Hypothalamus (tissue), 51 donors: ENCODE measurements around the gene PPP1R3E.

Experiments used
- DNase-seq, 51 donors: peaks; one replicate each; lab custom pipeline; 2025; lab: John Stamatoyannopoulos, UW

Gene PPP1R3E

DNA sequence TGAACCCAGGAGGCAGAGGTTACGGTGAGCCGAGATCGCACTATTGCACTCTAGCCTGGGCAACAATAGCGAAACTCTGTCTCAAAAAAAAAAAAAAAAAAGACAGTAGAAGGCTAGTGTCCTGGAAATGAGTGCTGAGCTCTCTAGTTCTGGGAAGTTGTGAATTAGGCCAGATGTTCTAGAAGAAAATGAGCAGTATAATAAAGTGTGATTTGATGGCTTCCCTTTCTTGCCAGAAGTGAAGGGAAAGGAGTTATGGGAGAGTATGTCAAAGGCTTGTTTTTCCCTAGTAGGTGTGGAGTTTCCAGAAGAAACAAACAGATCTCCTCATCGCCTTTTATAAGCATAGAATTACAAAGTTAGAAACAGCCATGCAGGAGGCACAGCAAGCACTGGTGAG is 44.4 kb downstream of the PPP1R3E start:
- DNase-seq = no peak

DNA sequence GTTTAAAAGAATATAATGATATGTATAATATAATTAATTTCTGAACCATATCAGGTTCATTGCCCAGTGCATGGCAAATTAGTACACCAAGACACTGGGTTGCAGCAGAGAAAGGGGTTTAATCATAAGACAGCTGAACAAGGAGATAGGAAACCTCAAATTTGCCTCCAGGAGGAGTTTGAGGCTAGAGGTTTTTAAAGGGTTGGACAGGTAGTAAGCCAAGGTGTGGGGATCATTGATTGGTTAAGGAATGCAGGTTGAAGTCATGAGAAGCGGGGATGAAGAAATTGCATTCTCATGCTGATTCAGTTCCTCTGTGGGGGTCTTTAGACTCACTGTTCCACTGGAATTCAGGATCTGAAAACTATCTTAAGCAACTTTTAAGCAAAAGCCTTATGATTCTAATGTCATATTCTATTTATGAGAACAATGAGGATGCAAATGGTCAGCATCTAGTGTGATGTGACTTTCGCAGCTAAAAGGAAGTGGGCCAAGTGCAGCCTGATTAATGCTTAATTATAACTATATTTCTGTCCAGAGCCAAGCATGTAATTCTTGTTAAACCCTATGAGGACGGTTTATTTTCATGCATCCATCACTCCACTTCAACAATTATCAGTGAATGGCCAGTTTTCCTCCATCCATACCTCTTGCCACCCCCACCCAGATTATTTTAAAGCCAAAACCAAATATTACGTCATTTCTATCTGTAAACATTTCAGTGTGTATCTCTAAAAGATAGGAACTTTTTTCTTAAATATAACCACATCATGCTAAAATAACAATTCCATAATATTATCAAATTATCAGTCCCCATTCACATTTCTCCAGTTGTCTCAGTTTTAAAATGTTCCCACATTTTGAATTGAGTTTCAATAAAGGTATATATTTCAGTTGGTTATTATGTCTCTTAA is 50.0 kb downstream of the PPP1R3E start:
- DNase-seq = no peak

DNA sequence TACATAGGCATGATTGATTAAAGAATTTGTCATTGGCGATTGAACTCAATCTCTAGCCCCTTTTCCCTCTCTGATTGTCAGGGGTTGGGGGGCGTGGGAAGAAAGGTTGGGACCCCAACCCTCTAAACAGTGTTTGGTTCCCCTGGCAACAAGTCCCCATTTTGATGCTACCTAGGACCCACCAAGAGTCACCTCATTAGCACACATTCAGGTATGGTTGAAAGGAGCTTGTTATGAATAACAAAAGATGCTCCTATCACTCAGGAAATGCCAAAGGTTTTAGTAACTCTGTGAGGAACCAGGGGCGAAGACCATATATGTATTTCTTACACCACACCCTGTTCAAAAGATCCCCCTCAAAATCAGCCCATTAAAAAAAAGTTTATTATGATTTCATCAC is 50.7 kb downstream of the PPP1R3E start:
- DNase-seq = no peak

DNA sequence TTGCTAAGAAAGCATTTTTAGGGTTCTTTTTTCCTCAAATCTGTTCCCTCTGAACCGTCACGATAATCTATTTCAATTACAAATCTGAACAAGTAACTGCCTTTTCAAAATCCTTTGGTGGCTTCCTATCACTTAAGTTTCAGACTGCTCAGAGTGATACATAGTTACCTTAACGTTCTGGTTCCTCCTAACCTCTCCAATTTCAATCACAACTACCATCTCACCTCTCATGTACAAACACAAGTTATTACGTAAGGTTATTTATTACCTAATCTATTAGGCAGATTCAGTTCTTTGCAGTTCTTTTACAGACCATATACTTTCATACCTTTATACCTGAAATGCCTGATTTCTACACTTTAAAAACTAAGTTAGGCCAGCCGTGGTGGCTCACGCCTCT is 52.8 kb downstream of the PPP1R3E start:
- DNase-seq = no peak

DNA sequence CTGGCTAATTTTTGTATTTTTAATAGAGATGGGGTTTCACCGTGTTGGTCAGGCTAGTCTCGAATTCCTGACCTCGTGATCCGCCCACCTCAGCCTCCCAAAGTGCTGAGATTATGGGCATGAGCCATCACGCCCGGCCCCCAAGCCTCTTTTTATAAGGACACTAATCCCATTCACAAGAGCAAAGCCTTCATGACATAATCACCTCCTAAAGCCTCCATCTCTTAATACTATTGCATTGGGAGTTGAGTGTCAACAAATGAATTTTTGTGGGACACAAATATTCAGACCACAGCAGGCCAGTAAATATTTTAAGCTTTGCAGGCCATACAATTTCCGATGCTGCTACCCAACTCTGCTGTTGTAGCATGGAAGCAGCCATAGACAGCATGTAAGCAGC is 54.1 kb downstream of the PPP1R3E start:
- DNase-seq = no peak
